ENCODE measurements around the gene TOR1AIP1.

Gene TOR1AIP1

DNA sequence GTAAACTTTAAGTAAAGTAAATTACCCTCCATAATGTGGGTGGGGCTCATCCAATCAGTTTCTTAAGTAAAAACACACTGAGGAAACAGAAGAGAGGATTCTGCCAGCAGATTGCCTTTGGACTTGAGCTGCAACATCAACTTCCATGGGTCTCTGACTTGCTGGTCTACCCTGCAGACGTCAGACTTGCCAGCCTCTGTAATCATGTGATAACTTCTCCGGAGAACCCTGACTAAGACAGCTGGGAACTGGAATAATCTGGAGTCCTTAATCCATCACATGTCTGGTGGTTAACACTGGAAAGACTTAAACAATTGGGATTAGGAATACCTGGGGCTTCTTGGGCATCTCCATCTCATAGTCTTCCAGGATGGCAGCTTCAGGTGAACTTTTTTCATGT lies 59.4 kb downstream of the TOR1AIP1 start:
- no peak overlapping the region for H3K27ac ChIP-seq
- no peak for TF ChIP-seq ZFX (IDR thresholded peaks at IDR 0.05)
- TF ChIP-seq, protein P1, sequence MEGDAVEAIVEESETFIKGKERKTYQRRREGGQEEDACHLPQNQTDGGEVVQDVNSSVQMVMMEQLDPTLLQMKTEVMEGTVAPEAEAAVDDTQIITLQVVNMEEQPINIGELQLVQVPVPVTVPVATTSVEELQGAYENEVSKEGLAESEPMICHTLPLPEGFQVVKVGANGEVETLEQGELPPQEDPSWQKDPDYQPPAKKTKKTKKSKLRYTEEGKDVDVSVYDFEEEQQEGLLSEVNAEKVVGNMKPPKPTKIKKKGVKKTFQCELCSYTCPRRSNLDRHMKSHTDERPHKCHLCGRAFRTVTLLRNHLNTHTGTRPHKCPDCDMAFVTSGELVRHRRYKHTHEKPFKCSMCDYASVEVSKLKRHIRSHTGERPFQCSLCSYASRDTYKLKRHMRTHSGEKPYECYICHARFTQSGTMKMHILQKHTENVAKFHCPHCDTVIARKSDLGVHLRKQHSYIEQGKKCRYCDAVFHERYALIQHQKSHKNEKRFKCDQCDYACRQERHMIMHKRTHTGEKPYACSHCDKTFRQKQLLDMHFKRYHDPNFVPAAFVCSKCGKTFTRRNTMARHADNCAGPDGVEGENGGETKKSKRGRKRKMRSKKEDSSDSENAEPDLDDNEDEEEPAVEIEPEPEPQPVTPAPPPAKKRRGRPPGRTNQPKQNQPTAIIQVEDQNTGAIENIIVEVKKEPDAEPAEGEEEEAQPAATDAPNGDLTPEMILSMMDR (conservative IDR thresholded peaks at IDR 0.05), result no peak

DNA sequence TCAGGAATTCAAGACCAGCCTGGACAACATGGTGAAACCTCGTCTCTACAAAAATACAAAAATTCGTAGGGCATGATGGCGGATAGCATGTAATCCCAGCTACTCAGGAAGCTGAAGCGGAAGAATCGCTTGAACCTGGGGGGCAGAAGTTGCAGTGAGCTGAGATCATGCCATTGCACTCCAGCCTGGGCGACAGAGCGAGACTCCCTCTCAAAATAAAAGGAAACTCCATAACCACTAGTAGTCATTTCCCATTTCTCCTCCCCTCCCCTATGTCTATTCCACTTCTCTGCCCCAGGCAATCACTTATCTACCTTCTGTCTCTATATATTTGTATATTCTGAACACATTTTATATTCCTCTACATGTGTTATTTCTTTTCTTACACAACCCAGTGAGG lies 68.6 kb downstream of the TOR1AIP1 start:
- no peak overlapping the region for H3K27ac ChIP-seq
- TF ChIP-seq, protein P1 (conservative IDR thresholded peaks at IDR 0.05), result no peak
- no peak for TF ChIP-seq ZFX (IDR thresholded peaks at IDR 0.05)

DNA sequence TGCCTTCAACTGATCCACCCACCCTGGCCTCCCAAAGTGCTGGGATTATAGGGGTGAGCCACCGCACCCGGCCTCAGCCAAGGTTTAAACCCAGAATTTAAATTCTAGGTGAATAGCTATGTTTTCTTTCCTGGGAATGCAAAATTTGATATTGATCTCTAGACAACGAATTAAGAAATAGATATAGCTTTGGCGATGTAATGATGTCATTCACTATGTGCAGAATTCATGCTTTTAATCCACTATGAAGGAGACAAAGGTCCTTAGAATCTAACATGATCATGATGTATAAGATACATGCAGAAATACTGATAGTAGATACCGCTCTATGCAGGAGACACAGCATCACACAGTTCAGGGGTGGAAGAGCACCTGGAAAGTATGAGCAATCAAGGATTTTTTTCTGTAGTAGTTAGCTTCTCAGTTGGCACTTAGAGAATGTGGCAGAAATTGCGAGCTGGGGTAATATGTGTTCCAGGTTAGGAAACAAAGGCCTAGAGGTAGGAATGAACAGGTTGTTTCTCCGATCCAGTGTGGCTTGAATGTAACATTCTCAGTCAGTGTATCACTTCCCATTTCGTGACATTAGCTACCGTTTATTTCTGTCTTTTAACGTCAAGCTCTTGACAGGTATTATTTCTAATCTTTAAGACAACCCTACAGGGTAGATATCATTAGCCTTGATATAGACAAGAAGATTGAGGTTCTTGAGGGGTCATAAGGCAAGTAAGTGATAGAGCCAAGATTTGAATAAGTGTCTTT lies 69.5 kb downstream of the TOR1AIP1 start:
- TF ChIP-seq, protein P1 (conservative IDR thresholded peaks at IDR 0.05), result no peak
- no peak for TF ChIP-seq ZFX (IDR thresholded peaks at IDR 0.05)
- H3K27ac ChIP-seq, result no peak overlapping the region

DNA sequence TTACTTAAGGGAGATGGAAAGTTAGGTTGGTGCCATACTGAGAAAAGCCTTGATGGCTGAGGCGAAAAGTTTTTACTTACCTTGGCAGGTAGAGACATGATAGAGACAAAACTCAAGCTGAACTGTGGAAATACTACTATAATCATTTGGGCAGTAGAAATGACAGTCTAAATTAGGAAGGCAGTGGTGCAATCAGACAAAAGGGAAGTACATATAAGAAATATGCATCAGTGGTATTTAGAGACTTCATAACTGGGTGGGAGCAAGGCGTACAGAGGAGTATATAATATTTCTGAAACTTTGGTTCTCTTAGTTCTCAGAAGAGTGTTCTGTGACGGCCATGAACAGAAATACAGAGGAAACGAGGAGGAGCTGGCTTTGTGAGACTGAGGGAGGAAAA lies 70.1 kb downstream of the TOR1AIP1 start:
- no peak for TF ChIP-seq ZFX (IDR thresholded peaks at IDR 0.05)
- TF ChIP-seq, protein P1 (conservative IDR thresholded peaks at IDR 0.05), result no peak

DNA sequence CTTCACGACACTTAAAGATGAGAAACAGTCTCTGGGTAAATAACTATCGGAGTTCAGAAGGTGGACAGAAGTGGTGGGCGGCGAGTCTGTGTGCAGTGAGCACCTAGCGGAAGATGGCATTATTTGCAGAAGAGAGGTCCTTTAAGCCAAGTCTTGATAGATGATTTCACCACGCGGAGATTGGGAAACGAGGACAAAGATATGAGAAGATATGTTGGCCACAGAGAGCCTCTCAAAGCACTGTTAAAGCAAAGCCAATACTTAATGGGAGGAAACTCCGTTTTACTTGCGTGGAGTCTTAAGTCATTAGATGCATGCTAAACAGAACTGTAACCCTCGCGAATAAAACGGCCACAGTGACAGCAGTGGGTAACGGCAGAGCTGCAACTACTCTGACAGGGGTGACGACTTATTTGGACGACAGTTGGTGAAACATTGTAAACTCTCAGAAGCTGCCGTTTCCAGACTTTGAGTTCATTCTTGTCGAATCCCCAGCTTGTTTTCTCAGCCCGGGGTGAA lies 71.9 kb downstream of the TOR1AIP1 start:
- TF ChIP-seq, protein P1 (conservative IDR thresholded peaks at IDR 0.05), result peak; percentile 37
- no peak for TF ChIP-seq ZFX (IDR thresholded peaks at IDR 0.05)
- peak overlapping the region; percentile 91 for H3K27ac ChIP-seq

More for the DNA sequence above, 70.1 kb downstream of the TOR1AIP1 start:
- H3K27ac ChIP-seq, result no peak overlapping the region

DNA sequence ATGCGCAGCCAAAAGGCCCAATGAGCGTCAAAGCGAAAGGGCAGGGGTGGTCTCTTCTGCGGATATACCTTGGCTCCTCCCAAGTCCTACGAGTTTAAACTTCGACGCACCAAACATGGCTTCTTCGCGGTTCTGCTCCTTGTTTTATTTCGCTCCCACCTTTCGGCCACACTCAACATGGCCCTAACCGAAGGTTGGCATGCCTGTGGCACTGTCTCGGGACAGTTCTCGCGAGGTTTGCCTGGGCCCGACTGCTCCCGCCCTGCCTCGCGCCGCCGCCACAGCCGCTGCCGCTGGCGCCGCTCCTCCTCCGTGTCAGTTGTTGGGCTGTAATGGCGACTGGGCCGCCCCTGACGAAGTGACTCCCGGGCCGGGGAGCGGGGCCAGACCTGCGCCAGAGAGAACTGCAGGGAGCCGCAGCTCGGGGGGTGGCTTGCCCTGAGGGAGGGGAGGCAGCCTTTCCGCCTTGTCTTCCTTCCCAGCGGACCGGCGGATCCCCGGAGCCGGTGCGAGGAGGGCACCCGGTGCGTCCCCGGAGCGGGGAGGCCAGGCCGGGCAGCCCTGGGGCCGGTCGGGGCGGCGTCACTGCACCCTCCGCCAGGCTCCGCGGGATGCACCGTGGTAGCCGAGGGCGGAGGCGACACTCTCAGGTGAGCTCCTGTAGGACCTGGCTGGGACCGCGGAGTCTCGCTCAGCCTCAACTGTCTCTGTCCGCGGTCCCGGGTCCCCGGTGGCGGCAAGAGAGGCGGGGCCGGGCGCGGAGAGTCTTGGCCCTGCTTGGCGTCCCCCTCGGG lies 72.6 kb downstream of the TOR1AIP1 start, which contains the start of gene CEP350:
CEP350 (plus strand) TSS at position 318 of the 794 bp plus-strand sequence. CDS start 31,372 bp downstream, outside the sequence.
- TF ChIP-seq, protein P1 (conservative IDR thresholded peaks at IDR 0.05), result no peak
- peak; percentile 93 for TF ChIP-seq ZFX (IDR thresholded peaks at IDR 0.05)
- H3K27ac ChIP-seq, result peak within 1 kb of the TSS; percentile 91

DNA sequence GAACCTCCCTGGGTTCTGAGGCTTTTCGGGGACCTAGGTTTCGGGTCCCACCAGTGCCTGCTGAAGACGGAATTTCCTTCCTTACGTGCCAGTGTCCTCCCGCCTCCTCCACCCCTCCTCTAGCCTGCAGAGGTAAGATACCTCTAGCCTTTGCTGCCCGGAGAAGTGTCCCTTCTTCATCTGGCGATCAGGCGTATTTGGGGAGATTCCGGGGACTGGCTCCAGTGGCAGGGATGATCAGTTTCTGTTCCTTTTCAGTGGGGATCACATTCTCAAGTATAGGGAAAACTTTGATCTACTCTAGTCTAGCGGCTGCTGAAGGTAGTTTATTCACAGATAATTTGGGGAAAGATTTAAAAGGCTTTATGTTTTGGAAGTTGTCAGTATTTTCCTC lies 73.2 kb downstream of the TOR1AIP1 start:
- H3K27ac ChIP-seq, result peak overlapping the region; percentile 91
- no peak for TF ChIP-seq ZFX (IDR thresholded peaks at IDR 0.05)
- TF ChIP-seq, protein P1 (conservative IDR thresholded peaks at IDR 0.05), result no peak

Data from C4-2B (cell line).